LNCaP clone FGC (cell line): ENCODE data around the gene DST.
"Not testable (repeated sequence)": the region's sequence is repeated elsewhere in the genome, so short reads cannot be mapped to it uniquely, and the experiment has no call there.

Source experiments
- DNase-seq: peaks from one replicate; pipeline ENCODE4 v3.0.0-alpha.2; 2011; ENCODE audit warnings: low read depth
- H3K4me3 ChIP-seq: 2 replicates; pipeline ENCODE4 v1.5.1; 2011; ENCODE audit warnings: mild to moderate bottlenecking, low read depth, low read length, control low read depth
- TF ChIP-seq, protein P1 (sequence below): IDR thresholded peaks from 2 replicates; pipeline ENCODE4 v1.5.1; 2012; ENCODE audit warnings: mild to moderate bottlenecking; ENCODE audit not compliant: control insufficient read depth, insufficient read depth; ENCODE audit errors: extremely low read depth

Gene DST

DNA sequence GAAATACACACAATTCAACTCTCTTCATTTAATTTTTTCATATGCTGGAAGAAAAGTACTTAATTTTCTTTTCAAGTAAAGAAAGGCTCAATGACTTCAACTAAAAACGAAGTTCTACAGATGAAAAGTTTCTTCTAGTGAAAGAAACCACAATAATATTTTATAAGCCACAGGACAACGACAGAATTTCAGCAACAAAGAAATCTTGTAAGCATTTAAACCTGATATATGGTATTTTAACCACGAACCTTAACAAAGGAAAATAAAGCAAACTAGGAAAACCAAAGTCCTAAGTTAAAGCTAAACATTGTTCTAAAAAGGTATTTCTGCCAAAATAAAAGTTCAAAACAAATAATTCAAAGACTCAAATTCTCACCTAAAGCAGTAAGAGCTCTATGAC lies 24.6 kb upstream of the DST start:
- TF ChIP-seq, protein P1, sequence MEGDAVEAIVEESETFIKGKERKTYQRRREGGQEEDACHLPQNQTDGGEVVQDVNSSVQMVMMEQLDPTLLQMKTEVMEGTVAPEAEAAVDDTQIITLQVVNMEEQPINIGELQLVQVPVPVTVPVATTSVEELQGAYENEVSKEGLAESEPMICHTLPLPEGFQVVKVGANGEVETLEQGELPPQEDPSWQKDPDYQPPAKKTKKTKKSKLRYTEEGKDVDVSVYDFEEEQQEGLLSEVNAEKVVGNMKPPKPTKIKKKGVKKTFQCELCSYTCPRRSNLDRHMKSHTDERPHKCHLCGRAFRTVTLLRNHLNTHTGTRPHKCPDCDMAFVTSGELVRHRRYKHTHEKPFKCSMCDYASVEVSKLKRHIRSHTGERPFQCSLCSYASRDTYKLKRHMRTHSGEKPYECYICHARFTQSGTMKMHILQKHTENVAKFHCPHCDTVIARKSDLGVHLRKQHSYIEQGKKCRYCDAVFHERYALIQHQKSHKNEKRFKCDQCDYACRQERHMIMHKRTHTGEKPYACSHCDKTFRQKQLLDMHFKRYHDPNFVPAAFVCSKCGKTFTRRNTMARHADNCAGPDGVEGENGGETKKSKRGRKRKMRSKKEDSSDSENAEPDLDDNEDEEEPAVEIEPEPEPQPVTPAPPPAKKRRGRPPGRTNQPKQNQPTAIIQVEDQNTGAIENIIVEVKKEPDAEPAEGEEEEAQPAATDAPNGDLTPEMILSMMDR, result no peak
- H3K4me3 ChIP-seq, result no peak overlapping the region
- no peak for DNase-seq

DNA sequence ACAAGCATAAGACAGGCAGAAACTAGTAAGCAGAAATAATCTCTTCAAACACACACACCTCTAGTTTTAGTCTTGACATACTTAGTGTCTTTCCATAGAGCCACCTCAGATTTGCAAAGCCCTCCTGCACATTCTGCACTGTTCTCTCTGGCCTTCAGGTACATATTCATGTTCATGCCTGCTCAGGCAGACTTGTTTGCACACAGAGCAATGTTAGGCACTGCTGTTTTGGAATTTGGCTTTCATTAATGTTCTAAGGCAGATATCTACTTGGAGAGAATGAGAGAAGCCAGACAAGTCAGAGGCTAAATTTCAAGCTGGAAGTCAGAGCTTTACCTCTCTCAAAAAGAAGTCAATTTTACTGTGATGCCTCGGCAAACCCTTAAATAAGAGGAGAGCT lies 21.3 kb upstream of the DST start:
- no peak for DNase-seq
- TF ChIP-seq, protein P1, result no peak
- no peak overlapping the region for H3K4me3 ChIP-seq

DNA sequence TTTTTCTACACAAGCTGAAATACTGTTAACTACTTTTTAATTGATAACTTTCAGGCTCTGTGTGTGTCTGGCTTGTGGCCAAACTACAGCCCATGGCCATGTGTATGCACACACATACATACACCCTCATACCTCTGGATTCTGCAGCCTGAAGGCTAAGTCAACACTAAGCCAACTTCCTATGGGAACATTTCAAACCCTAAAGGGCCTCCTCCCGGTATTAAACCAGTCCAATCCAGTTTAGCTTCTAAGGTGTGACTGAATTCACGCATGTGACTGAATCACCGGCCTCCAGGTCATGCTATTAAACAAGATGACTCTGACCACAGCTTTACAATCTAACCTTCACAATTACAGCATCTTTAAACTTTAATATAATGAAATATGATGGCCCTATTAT lies 20.7 kb upstream of the DST start:
- no peak overlapping the region for H3K4me3 ChIP-seq
- TF ChIP-seq, protein P1, result no peak
- no peak for DNase-seq

DNA sequence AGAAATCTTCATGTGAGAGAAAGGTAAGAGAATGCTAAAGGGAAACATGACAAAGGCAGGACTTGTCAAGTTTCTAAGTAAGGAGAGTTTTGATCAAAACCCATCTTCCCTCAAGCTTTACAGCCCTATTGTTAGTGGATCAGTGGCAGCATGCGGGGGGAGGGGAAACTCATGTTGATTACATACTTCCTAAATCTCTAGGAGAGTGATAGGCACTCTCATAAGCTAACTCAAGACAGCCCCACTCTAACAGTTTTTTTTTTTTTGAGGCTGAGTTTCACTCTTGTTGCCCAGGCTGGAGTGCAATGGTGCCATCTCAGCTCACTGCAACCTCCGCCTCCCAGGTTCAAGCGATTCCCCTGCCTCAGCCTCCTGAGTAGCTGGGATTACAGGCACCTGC lies 18.6 kb upstream of the DST start:
- H3K4me3 ChIP-seq, DNase-seq: not testable (repeated sequence)

DNA sequence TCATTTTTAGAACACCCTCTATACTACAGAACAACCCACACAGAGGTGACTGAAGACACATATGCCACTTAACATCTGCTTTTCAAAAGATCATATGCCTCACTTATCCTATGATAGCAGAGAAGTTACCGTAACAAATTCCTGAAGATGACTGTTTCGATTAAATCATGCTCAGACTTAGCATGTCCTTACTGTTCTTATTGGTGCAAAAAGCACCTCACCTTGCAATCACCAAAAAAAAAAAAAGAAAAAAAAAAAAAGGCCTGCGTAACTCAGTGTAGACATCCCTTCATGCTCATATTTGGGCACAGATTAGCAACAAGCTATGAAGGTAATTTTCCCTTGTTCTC lies 17.7 kb upstream of the DST start:
- TF ChIP-seq, protein P1, result no peak
- H3K4me3 ChIP-seq, result no peak overlapping the region
- no peak for DNase-seq

DNA sequence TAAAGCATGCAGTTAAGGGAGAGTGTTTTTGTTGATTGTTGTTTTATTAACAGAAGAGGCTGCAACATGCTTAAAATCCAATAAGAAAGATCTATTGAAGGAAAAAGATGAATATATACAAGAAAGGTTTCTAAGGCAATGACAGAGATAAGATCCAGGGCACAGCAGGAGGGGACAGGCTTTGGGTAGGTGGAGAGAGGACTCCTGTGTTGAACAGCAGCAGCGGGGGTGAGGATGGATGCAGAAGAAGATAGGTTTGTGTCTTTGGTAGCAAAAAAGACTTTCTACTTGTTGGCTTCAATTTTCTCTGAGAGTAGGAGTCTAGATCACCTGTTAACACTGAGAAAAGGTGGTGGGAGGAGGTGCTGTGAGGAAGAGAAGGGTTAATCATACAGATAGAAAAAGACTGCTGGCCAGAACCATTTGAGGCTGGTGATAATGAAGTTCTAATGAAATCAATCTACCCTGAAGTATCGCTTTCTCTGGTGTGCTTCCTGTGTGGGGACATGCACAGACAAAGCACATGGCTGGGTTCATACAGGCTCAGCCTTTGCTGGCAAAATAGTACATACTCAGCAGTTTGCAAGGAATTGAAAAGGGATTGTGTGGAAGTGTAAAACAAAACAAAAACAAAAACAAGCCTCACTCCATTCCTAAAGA lies 17.2 kb upstream of the DST start:
- H3K4me3 ChIP-seq, result no peak overlapping the region
- TF ChIP-seq, protein P1, result no peak
- DNase-seq, result no peak

DNA sequence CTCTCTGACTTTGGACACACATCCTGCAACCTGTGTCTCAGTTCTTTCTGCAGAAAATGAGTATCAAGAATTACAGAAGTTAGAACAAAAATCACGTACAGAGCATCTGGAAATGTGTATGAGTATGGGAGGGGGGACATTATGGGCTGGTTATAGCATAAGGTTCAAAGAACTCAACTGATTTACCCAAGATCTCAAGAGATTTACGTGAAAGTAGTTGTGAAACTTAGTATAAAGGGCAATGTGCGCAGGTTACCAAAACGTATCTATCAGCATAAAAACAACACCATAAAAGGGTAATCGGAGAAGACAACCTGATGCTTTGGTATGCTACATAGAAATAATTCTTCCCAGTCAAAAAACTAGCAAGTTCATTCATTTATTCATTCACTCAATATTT lies 15.6 kb upstream of the DST start:
- DNase-seq, result no peak
- no peak overlapping the region for H3K4me3 ChIP-seq
- TF ChIP-seq, protein P1, result no peak
